Globus pallidus (tissue), 1 donor: ENCODE measurements around the gene CRACDL.

ENCODE experiments used
- DNase-seq: peaks from one replicate; pipeline ENCODE4 v3.0.0-alpha.2; 2015; ENCODE audit warnings: low spot score

CRACDL gene

GRCh38 chr2:98935777-98936352 is at the start of gene CRACDL:
Gene CRACDL (minus strand): TSS chr2:98936225. CDS start chr2:98846800, 89,425 bp downstream.
- no peak for DNase-seq

GRCh38 chr2:98975611-98976010 is 39.6 kb upstream of the CRACDL start:
- DNase-seq = no peak

- no peak for DNase-seq
These were observed 36.6 kb upstream of the CRACDL start for GRCh38 chr2:98972582-98973167.

GRCh38 chr2:98959810-98960507 is 23.9 kb upstream of the CRACDL start:
- DNase-seq = no peak

- no peak for DNase-seq
These were observed 16.9 kb upstream of the CRACDL start for GRCh38 chr2:98952966-98953365.

- DNase-seq = no peak
These were observed 13.1 kb upstream of the CRACDL start for GRCh38 chr2:98948956-98949739.

- DNase-seq = no peak
These were observed 11.5 kb upstream of the CRACDL start for GRCh38 chr2:98947554-98947953.

GRCh38 chr2:98946855-98947254 is 10.8 kb upstream of the CRACDL start:
- DNase-seq = no peak

GRCh38 chr2:98944775-98945174 is 8.8 kb upstream of the CRACDL start:
- no peak for DNase-seq

- no peak for DNase-seq
These were observed 4.1 kb upstream of the CRACDL start for GRCh38 chr2:98940102-98940501.

- DNase-seq = no peak
These were observed 1.9 kb upstream of the CRACDL start for GRCh38 chr2:98937906-98938305.

GRCh38 chr2:98936353-98937351 is 627 bp upstream of the CRACDL start:
- DNase-seq = no peak

- no peak for DNase-seq
These were observed 784 bp downstream of the CRACDL start for GRCh38 chr2:98935111-98935770.

- DNase-seq = no peak
These were observed 3.2 kb downstream of the CRACDL start for GRCh38 chr2:98932778-98933343.

GRCh38 chr2:98932164-98932563 is 3.9 kb downstream of the CRACDL start:
- no peak for DNase-seq

GRCh38 chr2:98931596-98931995 is 4.4 kb downstream of the CRACDL start:
- DNase-seq = no peak

GRCh38 chr2:98929920-98930319 is 6.1 kb downstream of the CRACDL start:
- no peak for DNase-seq

GRCh38 chr2:98928242-98928641 is 7.8 kb downstream of the CRACDL start:
- DNase-seq = no peak

- DNase-seq = no peak
These were observed 9.0 kb downstream of the CRACDL start for GRCh38 chr2:98927027-98927426.

- DNase-seq = no peak
These were observed 9.4 kb downstream of the CRACDL start for GRCh38 chr2:98926601-98927000.

GRCh38 chr2:98924910-98925309 is 11.1 kb downstream of the CRACDL start:
- DNase-seq = no peak
